Glutamatergic neuron (in vitro differentiated cells): ENCODE measurements around the gene FAM83G. TPM values are rescaled to one million over a fixed set of nuclear protein-coding genes. Genes with fewer than 3 reads are reported as not detected.

ENCODE experiments used
- DNase-seq: peaks from one replicate; pipeline ENCODE4 v3.0.0; 2022
- H3K27ac Mint-ChIP-seq: one replicate; pipeline ENCODE4 v1.8.0; 2020; ENCODE audit warnings: mild to moderate bottlenecking, mixed read lengths, inconsistent platforms; ENCODE audit not compliant: unreplicated experiment
- H3K27me3 Mint-ChIP-seq: one replicate; pipeline ENCODE4 v1.8.0; 2020; ENCODE audit warnings: mild to moderate bottlenecking, moderate library complexity, mixed read lengths, inconsistent platforms; ENCODE audit not compliant: unreplicated experiment
- H3K36me3 Mint-ChIP-seq: one replicate; pipeline ENCODE4 v1.8.0; 2020; ENCODE audit warnings: mild to moderate bottlenecking, mixed read lengths, inconsistent platforms; ENCODE audit not compliant: unreplicated experiment
- H3K4me1 Mint-ChIP-seq: one replicate; pipeline ENCODE4 v1.8.0; 2020; ENCODE audit warnings: mild to moderate bottlenecking, low read depth, mixed read lengths, inconsistent platforms; ENCODE audit not compliant: unreplicated experiment
- H3K4me3 Mint-ChIP-seq: one replicate; pipeline ENCODE4 v1.8.0; 2020; ENCODE audit warnings: mild to moderate bottlenecking, mixed read lengths, inconsistent platforms; ENCODE audit not compliant: unreplicated experiment
- H3K9me3 Mint-ChIP-seq: one replicate; pipeline ENCODE4 v1.8.0; 2020; ENCODE audit warnings: mild to moderate bottlenecking, moderate library complexity, mixed read lengths, inconsistent platforms; ENCODE audit not compliant: unreplicated experiment
- total RNA-seq: library from RNA; stranded (reverse); fragmentation: NEBNext Ultra II Directional; extraction: Animal tissue kit (Norgen Biotek cat#: 25700); gene quantifications from one replicate; pipeline ENCODE4 v1.2.1, GENCODE V29; 2021; ENCODE audit not compliant: unreplicated experiment
- TF ChIP-seq, protein P1 (sequence below): fragments of 200-600 bp; sonication (generic); IDR thresholded peaks from one replicate; pipeline ENCODE4 v1.5.0; 2021; ENCODE audit not compliant: partially characterized antibody, unreplicated experiment

Gene FAM83G
- total RNA-seq, 1 donor from 2014 or later = 2.0 TPM

DNA sequence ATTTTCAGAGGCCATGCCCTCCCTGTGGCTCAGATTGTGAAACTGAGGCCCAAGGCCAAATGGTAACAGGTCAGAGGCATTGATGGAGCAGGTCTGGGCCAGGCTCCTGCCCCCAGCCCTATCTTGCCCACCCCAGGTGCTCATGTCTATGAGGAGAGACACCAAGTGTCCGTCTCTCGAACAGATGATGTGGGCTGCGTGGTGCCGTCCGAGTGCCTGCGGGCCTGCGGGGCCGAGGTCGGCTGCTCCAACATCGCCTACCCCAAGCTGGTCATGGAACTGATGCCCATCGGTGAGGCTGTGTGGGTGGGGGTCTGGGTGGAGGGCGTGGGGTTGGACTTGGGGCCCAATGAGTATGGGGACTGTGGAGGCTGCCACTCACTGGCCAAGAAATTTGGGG lies 8.7 kb upstream of the FAM83G start:
- Mint-ChIP-seq H3K9me3 (peaks cover 4% of the 10 kb centered on the region), H3K36me3 (no peaks in the 10 kb centered on the region), H3K4me1 (peaks cover 2% of the 10 kb centered on the region), H3K27ac (no peak overlapping the region), H3K4me3 (no peak overlapping the region), H3K27me3 (peaks cover 13% of the 10 kb centered on the region)
- DNase-seq = no peak
- TF ChIP-seq, protein P1, sequence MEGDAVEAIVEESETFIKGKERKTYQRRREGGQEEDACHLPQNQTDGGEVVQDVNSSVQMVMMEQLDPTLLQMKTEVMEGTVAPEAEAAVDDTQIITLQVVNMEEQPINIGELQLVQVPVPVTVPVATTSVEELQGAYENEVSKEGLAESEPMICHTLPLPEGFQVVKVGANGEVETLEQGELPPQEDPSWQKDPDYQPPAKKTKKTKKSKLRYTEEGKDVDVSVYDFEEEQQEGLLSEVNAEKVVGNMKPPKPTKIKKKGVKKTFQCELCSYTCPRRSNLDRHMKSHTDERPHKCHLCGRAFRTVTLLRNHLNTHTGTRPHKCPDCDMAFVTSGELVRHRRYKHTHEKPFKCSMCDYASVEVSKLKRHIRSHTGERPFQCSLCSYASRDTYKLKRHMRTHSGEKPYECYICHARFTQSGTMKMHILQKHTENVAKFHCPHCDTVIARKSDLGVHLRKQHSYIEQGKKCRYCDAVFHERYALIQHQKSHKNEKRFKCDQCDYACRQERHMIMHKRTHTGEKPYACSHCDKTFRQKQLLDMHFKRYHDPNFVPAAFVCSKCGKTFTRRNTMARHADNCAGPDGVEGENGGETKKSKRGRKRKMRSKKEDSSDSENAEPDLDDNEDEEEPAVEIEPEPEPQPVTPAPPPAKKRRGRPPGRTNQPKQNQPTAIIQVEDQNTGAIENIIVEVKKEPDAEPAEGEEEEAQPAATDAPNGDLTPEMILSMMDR = no peak

DNA sequence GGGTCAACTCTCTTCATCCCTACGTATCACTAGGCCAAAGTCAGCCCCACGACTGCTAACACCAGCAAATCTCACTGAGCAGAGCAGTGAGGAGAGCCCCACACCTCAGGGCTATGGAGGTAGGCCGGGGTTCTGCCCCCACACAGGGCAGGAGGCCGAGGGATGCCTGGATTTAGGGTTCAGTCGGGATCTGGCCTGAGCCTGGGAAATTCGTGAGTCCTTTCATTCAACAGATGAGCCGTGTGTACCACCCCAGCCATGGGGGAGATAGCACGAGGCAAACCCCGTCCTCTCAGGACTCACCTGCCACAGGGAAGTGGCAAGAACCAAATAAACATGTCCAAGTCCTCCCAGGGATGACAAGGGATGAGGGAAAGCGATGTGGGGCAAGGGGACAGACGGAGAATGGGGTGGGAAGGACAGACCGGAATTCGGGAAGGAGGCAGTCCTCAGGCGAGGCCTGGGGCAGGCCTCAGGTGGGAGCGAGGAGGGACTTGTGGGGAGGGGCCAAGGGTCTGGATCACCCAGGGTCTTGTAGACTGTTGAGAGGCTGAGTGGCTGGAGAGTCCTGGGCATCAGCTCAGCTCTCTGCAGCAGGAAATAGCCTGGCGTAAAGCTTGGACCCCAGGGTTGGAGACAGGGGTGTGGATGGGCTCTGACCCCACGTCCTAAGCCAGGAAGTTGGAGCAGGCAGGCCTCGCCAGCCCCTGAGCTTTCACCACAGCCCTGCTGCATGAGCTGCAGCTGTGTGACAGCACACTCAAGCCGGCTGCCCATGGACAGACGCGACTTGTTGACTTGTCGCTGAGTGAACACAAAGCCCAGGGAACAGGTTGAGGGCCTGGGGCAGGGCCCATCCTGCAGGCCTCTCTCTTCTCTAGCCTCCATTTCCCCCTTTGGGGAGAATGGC lies 7.9 kb upstream of the FAM83G start:
- DNase-seq = no peak
- no peak overlapping the region for H3K27ac Mint-ChIP-seq
- peaks cover 4% of the 10 kb centered on the region for H3K9me3 Mint-ChIP-seq
- H3K27me3 Mint-ChIP-seq = peaks cover 13% of the 10 kb centered on the region
- TF ChIP-seq, protein P1 = no peak
- H3K4me3 Mint-ChIP-seq = no peak overlapping the region
- H3K36me3 Mint-ChIP-seq = no peaks in the 10 kb centered on the region
- peaks cover 2% of the 10 kb centered on the region for H3K4me1 Mint-ChIP-seq

DNA sequence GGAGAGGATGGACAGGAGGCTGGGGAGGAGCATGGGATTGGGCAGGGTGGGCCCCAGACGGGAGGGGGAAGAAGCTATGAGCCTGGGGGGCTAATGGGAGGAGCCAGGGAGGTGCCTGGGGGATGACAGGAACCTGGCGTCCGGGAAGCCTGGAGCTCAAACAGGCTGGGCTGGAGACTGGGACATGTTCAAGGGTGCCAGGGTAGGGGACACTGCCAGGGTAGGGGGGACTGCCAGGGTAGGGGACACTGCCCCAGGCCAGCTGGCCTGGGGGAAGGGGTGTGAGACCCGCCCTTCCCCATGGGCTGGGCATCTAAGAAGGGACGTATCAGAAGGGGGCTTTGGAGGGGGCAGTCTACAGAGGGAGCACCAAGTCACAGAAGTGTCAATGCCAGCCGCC lies 7.0 kb upstream of the FAM83G start:
- H3K27ac Mint-ChIP-seq = no peak overlapping the region

DNA sequence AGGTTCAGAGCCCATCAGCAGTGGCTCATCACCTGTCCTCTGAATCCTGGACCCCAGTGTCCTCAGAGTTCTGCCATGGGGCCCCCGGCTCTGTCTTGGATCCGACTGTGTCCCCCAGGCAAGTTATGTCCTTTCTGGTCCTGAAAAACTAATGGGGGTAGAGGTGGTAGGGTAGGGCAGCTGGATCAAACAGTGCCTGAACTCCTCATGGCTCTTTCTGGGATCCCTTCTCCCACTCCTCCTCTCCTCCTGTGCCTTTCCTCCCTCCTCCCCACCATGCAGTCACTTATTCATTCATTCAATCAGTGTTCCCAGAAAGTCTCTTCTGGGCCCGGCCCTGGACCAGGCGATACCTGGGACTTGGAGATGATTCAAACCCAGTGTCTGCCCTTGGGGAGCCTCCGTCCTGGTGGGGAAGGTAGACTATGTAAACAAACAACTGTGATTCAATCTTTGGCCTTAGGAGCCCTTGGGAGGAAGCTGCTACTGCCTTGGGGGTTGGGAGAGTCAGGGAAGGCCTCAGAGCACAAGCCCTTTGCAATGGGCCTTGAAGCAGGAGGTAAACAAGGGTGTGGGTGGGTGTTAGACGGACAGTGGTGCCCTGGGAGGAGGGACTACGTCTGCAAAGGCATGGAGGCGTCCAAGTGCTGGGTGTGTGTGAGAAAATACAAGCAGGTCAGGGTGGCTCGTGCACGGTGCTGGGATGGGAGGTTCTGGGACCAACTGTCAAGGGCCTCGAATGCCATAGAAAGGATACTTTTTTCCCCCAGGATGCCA lies 6.4 kb upstream of the FAM83G start:
- no peaks in the 10 kb centered on the region for H3K36me3 Mint-ChIP-seq
- H3K27me3 Mint-ChIP-seq = peaks cover 13% of the 10 kb centered on the region
- H3K27ac Mint-ChIP-seq = no peak overlapping the region
- peaks cover 4% of the 10 kb centered on the region for H3K9me3 Mint-ChIP-seq
- H3K4me3 Mint-ChIP-seq = no peak overlapping the region
- H3K4me1 Mint-ChIP-seq = peaks cover 2% of the 10 kb centered on the region
- no peak for DNase-seq
- TF ChIP-seq, protein P1 = no peak

More for the DNA sequence above, 7.0 kb upstream of the FAM83G start:
- H3K4me1 Mint-ChIP-seq = peaks cover 2% of the 10 kb centered on the region
- no peak for DNase-seq
- H3K9me3 Mint-ChIP-seq = peaks cover 4% of the 10 kb centered on the region
- no peak overlapping the region for H3K4me3 Mint-ChIP-seq
- peaks cover 13% of the 10 kb centered on the region for H3K27me3 Mint-ChIP-seq
- no peaks in the 10 kb centered on the region for H3K36me3 Mint-ChIP-seq
- TF ChIP-seq, protein P1 = no peak
